Measurements from ENCODE around the gene MRM1.

GRCh38 chr17:36643086-36643685 is 41.8 kb downstream of the MRM1 start:
- TF ChIP-seq EZH2phosphoT487 (IDR thresholded peaks at IDR 0.05; ENCODE audit: insufficient read depth, low read depth) (no peak), EZH2 (IDR thresholded peaks at IDR 0.05; ENCODE audit: insufficient read depth, poor library complexity, severe bottlenecking) (no peak)
